Measurements from ENCODE around the gene WDR43. TPM values are rescaled to one million over a fixed set of nuclear protein-coding genes. Genes with fewer than 3 reads are reported as not detected.

Gene WDR43
- total RNA-seq, 1 experiment from 2014 or later, result 134 TPM

DNA sequence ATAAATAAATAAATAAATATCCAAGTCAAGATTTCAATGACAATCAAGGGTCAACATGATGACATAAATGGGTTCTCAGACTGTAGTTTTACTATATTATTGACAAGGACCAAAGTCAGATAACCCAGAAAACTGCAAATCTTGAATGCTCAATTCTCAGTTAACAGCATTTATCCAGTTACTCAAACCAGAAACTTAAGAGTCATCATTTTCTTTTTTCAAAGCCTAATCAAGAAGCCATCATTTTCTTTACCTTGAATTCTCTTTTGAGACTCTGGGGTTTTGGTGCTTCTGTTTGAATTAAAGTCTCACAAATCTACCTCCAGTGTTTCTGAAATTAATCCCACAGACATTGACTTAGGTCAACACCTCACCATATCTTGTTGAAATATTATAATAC, 38.5 kb upstream of the WDR43 start:
- H3K4me2 ChIP-seq (ENCODE audit: low read length), result no peak overlapping the region
- H3K9me3 ChIP-seq (ENCODE audit: low read length), result no peaks in the 10 kb centered on the region
- POLR2A ChIA-PET (ENCODE audit: unreplicated experiment), result no interaction called here
- H3F3A ChIP-seq (ENCODE audit: low read length, unreplicated experiment), result no peaks in the 10 kb centered on the region
- CTCF ChIA-PET, result no interaction called here
- H3K9me2 ChIP-seq (replicated peaks; ENCODE audit: low read length), result no peaks in the 10 kb centered on the region
- no peak overlapping the region for H3K4me3 ChIP-seq (ENCODE audit: low read length)
- no TSS peak for BruUV-seq (replicated peaks)
- no peak overlapping the region for H3K9ac ChIP-seq (ENCODE audit: low read length)
- H3K27me3 ChIP-seq (ENCODE audit: low read length), result no peaks in the 10 kb centered on the region
- peaks cover 11% of the 10 kb centered on the region for H3K4me1 ChIP-seq (ENCODE audit: insufficient read depth, low read length)
- no peaks in the 10 kb centered on the region for H3K79me2 ChIP-seq (ENCODE audit: low read length)
- intact Hi-C loops (cut with micrococcal nuclease), result loop anchor here (2.0 to 5.0 kb wide), 2 partner anchors 35 to 46 kb away; no protein-coding TSS in a partner anchor
- H4K20me1 ChIP-seq (ENCODE audit: low read length), result no peaks in the 10 kb centered on the region
- peaks cover 4% of the 10 kb centered on the region for H3K36me3 ChIP-seq (ENCODE audit: low read depth, low read length)
- TF ChIP-seq, protein P1, sequence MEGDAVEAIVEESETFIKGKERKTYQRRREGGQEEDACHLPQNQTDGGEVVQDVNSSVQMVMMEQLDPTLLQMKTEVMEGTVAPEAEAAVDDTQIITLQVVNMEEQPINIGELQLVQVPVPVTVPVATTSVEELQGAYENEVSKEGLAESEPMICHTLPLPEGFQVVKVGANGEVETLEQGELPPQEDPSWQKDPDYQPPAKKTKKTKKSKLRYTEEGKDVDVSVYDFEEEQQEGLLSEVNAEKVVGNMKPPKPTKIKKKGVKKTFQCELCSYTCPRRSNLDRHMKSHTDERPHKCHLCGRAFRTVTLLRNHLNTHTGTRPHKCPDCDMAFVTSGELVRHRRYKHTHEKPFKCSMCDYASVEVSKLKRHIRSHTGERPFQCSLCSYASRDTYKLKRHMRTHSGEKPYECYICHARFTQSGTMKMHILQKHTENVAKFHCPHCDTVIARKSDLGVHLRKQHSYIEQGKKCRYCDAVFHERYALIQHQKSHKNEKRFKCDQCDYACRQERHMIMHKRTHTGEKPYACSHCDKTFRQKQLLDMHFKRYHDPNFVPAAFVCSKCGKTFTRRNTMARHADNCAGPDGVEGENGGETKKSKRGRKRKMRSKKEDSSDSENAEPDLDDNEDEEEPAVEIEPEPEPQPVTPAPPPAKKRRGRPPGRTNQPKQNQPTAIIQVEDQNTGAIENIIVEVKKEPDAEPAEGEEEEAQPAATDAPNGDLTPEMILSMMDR (conservative IDR thresholded peaks at IDR 0.05; ENCODE audit: low read depth, low read length), result no peak
- TF ChIP-seq EZH2phosphoT487 (IDR thresholded peaks at IDR 0.05; ENCODE audit: borderline replicate concordance, low read length) (no peak), EZH2 (IDR thresholded peaks at IDR 0.05; ENCODE audit: low read length, unreplicated experiment) (no peak)
- DNase-seq (no peak), ATAC-seq (no peak)
- H2AFZ ChIP-seq (ENCODE audit: low read length), result no peak overlapping the region
- no peak overlapping the region for H3K27ac ChIP-seq (ENCODE audit: low read length)

GRCh38 chr2:28868611-28869010, 25.9 kb upstream of the WDR43 start:
- peak overlapping the region; percentile 86 for H3K9ac ChIP-seq (ENCODE audit: low read length)

More at GRCh38 chr2:28868611-28869010, 25.9 kb upstream of the WDR43 start:
- H3K79me2 ChIP-seq (ENCODE audit: low read length), result peaks cover 49% of the 10 kb centered on the region
- no peaks in the 10 kb centered on the region for H3K9me3 ChIP-seq (ENCODE audit: low read length)
- H3K9me2 ChIP-seq (replicated peaks; ENCODE audit: low read length), result no peaks in the 10 kb centered on the region
- no peaks in the 10 kb centered on the region for H3K36me3 ChIP-seq (ENCODE audit: low read depth, low read length)
- intact Hi-C loops (cut with micrococcal nuclease), result no loop called here
- POLR2A ChIA-PET (ENCODE audit: unreplicated experiment), result no interaction called here
- no peak overlapping the region for H2AFZ ChIP-seq (ENCODE audit: low read length)
- H3K4me2 ChIP-seq (ENCODE audit: low read length), result peak overlapping the region; percentile 90
- no peak for TF ChIP-seq EZH2 (IDR thresholded peaks at IDR 0.05; ENCODE audit: low read length, unreplicated experiment)
- TF ChIP-seq, protein P1 (conservative IDR thresholded peaks at IDR 0.05; ENCODE audit: low read depth, low read length), result no peak
- no peak for TF ChIP-seq EZH2phosphoT487 (IDR thresholded peaks at IDR 0.05; ENCODE audit: borderline replicate concordance, low read length)
- no peak overlapping the region for H3K27ac ChIP-seq (ENCODE audit: low read length)
- H3K4me3 ChIP-seq (ENCODE audit: low read length), result peak overlapping the region; percentile 87
- H3F3A ChIP-seq (ENCODE audit: low read length, unreplicated experiment), result no peaks in the 10 kb centered on the region
- CTCF ChIA-PET, result no interaction called here
- ATAC-seq, result peak; percentile 3; the same call in 1 of the 2 replicates
- 0 out of 2 replicates have a peak, but pooled peaks cover 5% of the 10 kb centered on the region for H4K20me1 ChIP-seq (ENCODE audit: low read length)
- no peaks in the 10 kb centered on the region for H3K27me3 ChIP-seq (ENCODE audit: low read length)
- H3K4me1 ChIP-seq (ENCODE audit: insufficient read depth, low read length), result peaks cover 19% of the 10 kb centered on the region
- BruUV-seq (replicated peaks), result no TSS peak
- DNase-seq, result peak; percentile 16

All from PC-3 (cell line).